IPS-NIHi11 (cell line): ENCODE measurements around the gene CNTRL.

Experiments used
- DNase-seq: peaks from one replicate; pipeline ENCODE4 v3.0.0; 2012; ENCODE audit warnings: mixed read lengths, low spot score

The CNTRL gene

GRCh38 chr9:121182101-121182836 lies 107.5 kb downstream of the CNTRL start:
- no peak for DNase-seq

- no peak for DNase-seq
These were observed 108.2 kb downstream of the CNTRL start for GRCh38 chr9:121182989-121183388.

GRCh38 chr9:121183666-121184423 lies 109.1 kb downstream of the CNTRL start:
- DNase-seq, result no peak

GRCh38 chr9:121184463-121184862 lies 109.7 kb downstream of the CNTRL start:
- no peak for DNase-seq

- DNase-seq, result no peak
These were observed 110.5 kb downstream of the CNTRL start for GRCh38 chr9:121185178-121185745.

GRCh38 chr9:121185774-121186403 lies 111.1 kb downstream of the CNTRL start:
- no peak for DNase-seq

- no peak for DNase-seq
These were observed 113.0 kb downstream of the CNTRL start for GRCh38 chr9:121187636-121188305.

- DNase-seq, result no peak
These were observed 114.3 kb downstream of the CNTRL start for GRCh38 chr9:121189006-121189405.

GRCh38 chr9:121189660-121190059 lies 114.9 kb downstream of the CNTRL start:
- DNase-seq, result no peak

GRCh38 chr9:121191235-121191634 lies 116.5 kb downstream of the CNTRL start:
- no peak for DNase-seq

- no peak for DNase-seq
These were observed 117.8 kb downstream of the CNTRL start for GRCh38 chr9:121192518-121192917.

GRCh38 chr9:121192959-121193640 lies 118.3 kb downstream of the CNTRL start:
- DNase-seq, result no peak

GRCh38 chr9:121194730-121195129 lies 120.0 kb downstream of the CNTRL start:
- DNase-seq, result no peak

GRCh38 chr9:121196389-121196788 lies 121.6 kb downstream of the CNTRL start:
- DNase-seq, result no peak

- DNase-seq, result no peak
These were observed 122.4 kb downstream of the CNTRL start for GRCh38 chr9:121197132-121197531.

GRCh38 chr9:121198512-121199042 lies 123.8 kb downstream of the CNTRL start:
- DNase-seq, result no peak

GRCh38 chr9:121199921-121200320 lies 125.2 kb downstream of the CNTRL start:
- DNase-seq, result no peak

GRCh38 chr9:121200356-121200755 lies 125.6 kb downstream of the CNTRL start:
- DNase-seq, result no peak

- DNase-seq, result peak; percentile 69
These were observed 126.4 kb downstream of the CNTRL start for GRCh38 chr9:121201045-121201737.

GRCh38 chr9:121201738-121202533 lies 127.2 kb downstream of the CNTRL start, which contains the start of gene RAB14:
Gene RAB14, minus strand, starts transcription at chr9:121201869. Its CDS starts 8,457 bp downstream, at chr9:121193412.
- DNase-seq, result peak; percentile 100
